DMS153 (cell line): ENCODE data around the gene TACC2.
A peak's percentile ranks its signal among the peaks of the same experiment; 100 is the strongest.
"Not testable (repeated sequence)": the region's sequence is repeated elsewhere in the genome, so short reads cannot be mapped to it uniquely, and the experiment has no call there.

Source experiments
- DNase-seq: peaks from one replicate; lab custom pipeline; 2025; lab: John Stamatoyannopoulos, UW

TACC2 gene

GRCh38 chr10:122062831-122063674 lies 74.1 kb downstream of the TACC2 start:
- DNase-seq = peak; percentile 96

GRCh38 chr10:122066337-122066939 lies 77.5 kb downstream of the TACC2 start:
- not testable (repeated sequence) for DNase-seq

- DNase-seq = no peak
Measured at GRCh38 chr10:122068844-122069243, 79.9 kb downstream of the TACC2 start.

GRCh38 chr10:122072491-122072890 lies 83.5 kb downstream of the TACC2 start:
- DNase-seq = no peak

GRCh38 chr10:122073508-122073907 lies 84.5 kb downstream of the TACC2 start:
- DNase-seq = no peak

GRCh38 chr10:122075171-122075570 lies 86.2 kb downstream of the TACC2 start:
- DNase-seq = no peak

- not testable (repeated sequence) for DNase-seq
Measured at GRCh38 chr10:122075876-122076275, 86.9 kb downstream of the TACC2 start.

- no peak for DNase-seq
Measured at GRCh38 chr10:122077311-122077875, 88.4 kb downstream of the TACC2 start.

GRCh38 chr10:122078326-122078725 lies 89.4 kb downstream of the TACC2 start:
- DNase-seq = no peak

- DNase-seq = no peak
Measured at GRCh38 chr10:122078965-122079795, 90.2 kb downstream of the TACC2 start.

GRCh38 chr10:122082616-122083477 lies 93.9 kb downstream of the TACC2 start:
- no peak for DNase-seq

- DNase-seq = no peak
Measured at GRCh38 chr10:122083478-122084025, 94.6 kb downstream of the TACC2 start.

GRCh38 chr10:122084286-122085041 lies 95.5 kb downstream of the TACC2 start:
- DNase-seq = no peak

GRCh38 chr10:122085423-122085911 lies 96.5 kb downstream of the TACC2 start:
- no peak for DNase-seq

- no peak for DNase-seq
Measured at GRCh38 chr10:122086416-122087240, 97.7 kb downstream of the TACC2 start.

- DNase-seq = no peak
Measured at GRCh38 chr10:122087436-122087835, 98.5 kb downstream of the TACC2 start.

- no peak for DNase-seq
Measured at GRCh38 chr10:122089311-122090017, 100.5 kb downstream of the TACC2 start.

- no peak for DNase-seq
Measured at GRCh38 chr10:122091722-122092121, 102.8 kb downstream of the TACC2 start.
